H1 (cell line): ENCODE results near the gene CHAC1. TPM values are rescaled to one million over a fixed set of nuclear protein-coding genes. Genes with fewer than 3 reads are reported as not detected.

Experiments used
- CTCF ChIA-PET: fragments of 300-600 bp; sonication (Branson Sonifier 250); formaldehyde crosslinking; loops from one replicate; lab custom pipeline; 2021; ENCODE audit not compliant: partially characterized antibody; lab: Charles Lee
- POLR2A ChIA-PET: fragments of 300-600 bp; sonication (Branson Sonifier 250); formaldehyde crosslinking; loops from one replicate; lab custom pipeline; 2021; ENCODE audit warnings: inconsistent platforms; ENCODE audit not compliant: partially characterized antibody; lab: Charles Lee
- DNase-seq, 2 experiments: peaks; one replicate each; pipeline versions ENCODE4 v3.0.0 to v3.0.0-alpha.2; 2010 to 2022; ENCODE audit warnings: low spot score in 2 of 2, low read depth in 1 of 2, mixed read lengths in 1 of 2
- FAIRE-seq: peaks from 2 replicates; lab custom pipeline; 2011; peaks lifted over from hg19 to GRCh38; lab: Jason Lieb, UNC
- H2AFZ ChIP-seq: 2 replicates; pipeline ENCODE4 v1.8.1; 2012; ENCODE audit warnings: low read length, inconsistent platforms
- H2AK5ac ChIP-seq: 2 replicates; pipeline ENCODE4 v1.6.1; 2013; ENCODE audit warnings: low read depth, low read length
- H2BK120ac ChIP-seq: replicated peaks from 2 replicates; pipeline ENCODE3; 2013; ENCODE audit warnings: low read depth, low read length, inconsistent platforms
- H2BK12ac ChIP-seq: 2 replicates; pipeline ENCODE4 v1.6.1; 2013; ENCODE audit warnings: low read depth, low read length
- H2BK15ac ChIP-seq: 2 replicates; pipeline ENCODE4 v1.6.1; 2013; ENCODE audit warnings: low read length
- H2BK20ac ChIP-seq: 2 replicates; pipeline ENCODE4 v1.6.1; 2013; ENCODE audit warnings: low read length
- H2BK5ac ChIP-seq: 2 replicates; pipeline ENCODE4 v1.6.1; 2013; ENCODE audit warnings: low read depth, low read length
- H3K14ac ChIP-seq: 2 replicates; pipeline ENCODE4 v1.6.1; 2013; ENCODE audit warnings: inconsistent platforms; ENCODE audit not compliant: insufficient read length
- H3K18ac ChIP-seq: 2 replicates; pipeline ENCODE4 v1.6.1; 2013; ENCODE audit warnings: low read length; ENCODE audit errors: extremely low read depth
- H3K23ac ChIP-seq: 2 replicates; pipeline ENCODE4 v1.6.1; 2013; ENCODE audit warnings: inconsistent platforms; ENCODE audit not compliant: insufficient read length
- H3K23me2 ChIP-seq: 2 replicates; pipeline ENCODE4 v1.6.1; 2013; ENCODE audit warnings: low read depth, low read length
- H3K27ac ChIP-seq: 2 replicates; pipeline ENCODE4 v1.6.1; 2011; ENCODE audit warnings: low read depth, low read length, inconsistent platforms
- H3K27me3 ChIP-seq, 4 experiments: replicated peaks in 1 of 4; 1 replicate in 1 of 4; 2 replicates in 3 of 4; pipeline versions ENCODE4 v1.6.1 to v1.8.1; 2011 to 2013; ENCODE audit warnings: low read length in 3 of 4, mild to moderate bottlenecking in 3 of 4, inconsistent platforms in 2 of 4, mixed read lengths in 2 of 4, moderate library complexity in 1 of 4; ENCODE audit not compliant: control insufficient read depth in 3 of 4, insufficient read depth in 3 of 4; ENCODE audit errors: extremely low read depth in 1 of 4
- H3K36me3 ChIP-seq, 4 experiments: 2 replicates each; pipeline versions ENCODE4 v1.6.1 to v1.8.1; 2011 to 2013; ENCODE audit warnings: mild to moderate bottlenecking in 4 of 4, low read length in 3 of 4, moderate library complexity in 2 of 4, control low read depth in 1 of 4, inconsistent platforms in 1 of 4; ENCODE audit not compliant: insufficient read depth in 4 of 4, control insufficient read depth in 2 of 4
- H3K4ac ChIP-seq: replicated peaks from 2 replicates; pipeline ENCODE3; 2013; ENCODE audit warnings: low read length, low read depth, mixed read lengths, inconsistent platforms; ENCODE audit not compliant: insufficient read length
- H3K4me1 ChIP-seq, 4 experiments: replicated peaks in 1 of 4; 1 replicate in 1 of 4; 2 replicates in 3 of 4; pipeline versions ENCODE4 v1.6.1 to v1.8.1; 2011 to 2013; ENCODE audit warnings: low read length in 3 of 4, inconsistent platforms in 2 of 4, mixed read lengths in 1 of 4; ENCODE audit not compliant: insufficient read depth in 4 of 4, control insufficient read depth in 3 of 4
- H3K4me2 ChIP-seq, 2 experiments: 2 replicates each; pipeline versions ENCODE4 v1.6.1 to v1.8.1; 2011 to 2013; ENCODE audit warnings: low read depth in 2 of 2, low read length in 2 of 2, control low read depth in 1 of 2, inconsistent platforms in 1 of 2, mild to moderate bottlenecking in 1 of 2; ENCODE audit not compliant: insufficient read depth in 1 of 2
- H3K4me3 ChIP-seq, 4 experiments: fragments of 200-600, 300-600 bp in 1 of 4; sonication (generic), shearing (Covaris generic), sonication (Bioruptor Twin) in 1 of 4; 2 replicates each; pipeline versions ENCODE4 v1.5.1 to v1.8.1; 2011 to 2016; ENCODE audit warnings: low read length in 4 of 4, low read depth in 3 of 4, control low read depth in 2 of 4, inconsistent platforms in 2 of 4, mild to moderate bottlenecking in 2 of 4, mixed read lengths in 1 of 4, moderate library complexity in 1 of 4; ENCODE audit not compliant: insufficient read depth in 2 of 4; ENCODE audit errors: extremely low read depth in 1 of 4
- H3K56ac ChIP-seq: replicated peaks from 2 replicates; pipeline ENCODE3; 2013; ENCODE audit warnings: low read depth, mild to moderate bottlenecking, mixed read lengths, low read length, inconsistent platforms; ENCODE audit not compliant: insufficient read length
- H3K79me1 ChIP-seq: 2 replicates; pipeline ENCODE4 v1.6.1; 2013; ENCODE audit warnings: low read depth, low read length, control low read depth
- H3K79me2 ChIP-seq, 2 experiments: 2 replicates each; pipeline versions ENCODE4 v1.6.1 to v1.8.1; 2012 to 2013; ENCODE audit warnings: low read length in 2 of 2, mild to moderate bottlenecking in 2 of 2, inconsistent platforms in 1 of 2; ENCODE audit not compliant: insufficient read depth in 2 of 2, control insufficient read depth in 1 of 2
- H3K9ac ChIP-seq, 4 experiments: replicated peaks in 1 of 4; 1 replicate in 1 of 4; 2 replicates in 3 of 4; pipeline versions ENCODE4 v1.6.1 to v1.8.1; 2011 to 2013; ENCODE audit warnings: low read depth in 3 of 4, low read length in 3 of 4, control low read depth in 2 of 4, mild to moderate bottlenecking in 2 of 4, moderate library complexity in 2 of 4, inconsistent platforms in 1 of 4; ENCODE audit errors: extremely low read depth in 1 of 4
- H3K9me3 ChIP-seq, 2 experiments: 2 replicates each; pipeline versions ENCODE4 v1.6.1 to v1.8.1; 2012 to 2013; ENCODE audit warnings: mild to moderate bottlenecking in 2 of 2, moderate library complexity in 2 of 2, control low read depth in 1 of 2, inconsistent platforms in 1 of 2, low read depth in 1 of 2, low read length in 1 of 2, mixed read lengths in 1 of 2; ENCODE audit not compliant: insufficient read depth in 2 of 2
- H4K20me1 ChIP-seq, 2 experiments: replicated peaks in 1 of 2; 2 replicates each; pipeline versions ENCODE3 to v1.8.1; 2011 to 2013; ENCODE audit warnings: inconsistent platforms in 2 of 2, low read length in 2 of 2, mild to moderate bottlenecking in 1 of 2; ENCODE audit not compliant: insufficient read depth in 2 of 2, control insufficient read depth in 1 of 2
- H4K5ac ChIP-seq: 2 replicates; pipeline ENCODE4 v1.6.1; 2013; ENCODE audit warnings: low read length, low read depth, mixed read lengths, inconsistent platforms; ENCODE audit not compliant: insufficient read length
- H4K8ac ChIP-seq: 2 replicates; pipeline ENCODE4 v1.8.0; 2013; ENCODE audit warnings: mild to moderate bottlenecking, moderate library complexity, low read length, inconsistent platforms; ENCODE audit not compliant: insufficient read depth; ENCODE audit errors: extremely low read depth
- H4K91ac ChIP-seq: replicated peaks from 2 replicates; pipeline ENCODE3; 2013; ENCODE audit warnings: low read length, mixed read lengths, inconsistent platforms; ENCODE audit not compliant: insufficient read length
- CTBP2 ChIP-seq: IDR thresholded peaks from 2 replicates; pipeline ENCODE4 v1.7.0; 2011; ENCODE audit warnings: borderline replicate concordance, mild to moderate bottlenecking, moderate library complexity, mixed read lengths, low read length; ENCODE audit not compliant: insufficient read depth, insufficient read length
- WGBS, 2 experiments: shearing (Covaris generic) in 1 of 2; methylation state at CpG; one replicate each; pipeline versions ENCODE4 v1.1.6 to v1.1.7; 2013 to 2015; ENCODE audit warnings: low lambda C conversion rate in 2 of 2, mixed read lengths in 2 of 2, inconsistent platforms in 1 of 2, low coverage in 1 of 2, missing lambda C conversion rate in 1 of 2; ENCODE audit not compliant: insufficient replicate concordance in 2 of 2, insufficient coverage in 1 of 2, insufficient read length in 1 of 2; ENCODE audit errors: extremely low coverage in 1 of 2, missing lambda C conversion rate in 1 of 2; 5-methylcytosine and 5-hydroxymethylcytosine counted together
- polyA plus RNA-seq, 7 experiments: library from polyadenylated mRNA; depleted of rRNA in 3 of 7; stranded (reverse) in 5 of 7; unstranded in 2 of 7; fragments of >200 nt in 5 of 7; fragments of 200-250 nt in 2 of 7; gene quantifications; 1 replicate in 5 of 7; 2 replicates in 1 of 7; 4 replicates in 1 of 7; pipeline versions ENCODE4 v1.2.1 to v1.2.3, GENCODE V29; 2011 to 2013; ENCODE audit warnings: missing spikeins in 2 of 7, mixed read lengths in 2 of 7
- total RNA-seq: library from RNA; stranded (reverse); fragmentation: NEBNext Ultra II Directional; extraction: Animal tissue kit (Norgen Biotek cat#: 25700); gene quantifications from 2 replicates; pipeline ENCODE4 v1.2.1, GENCODE V29; 2021
- TF ChIP-seq, protein P1 (sequence below): IDR thresholded peaks from 2 replicates; pipeline ENCODE4 v1.6.1; 2012; ENCODE audit warnings: inconsistent platforms

Gene CHAC1
- total and polyA plus RNA-seq, 2 of the 8 experiments (the other 6 are each of a cell fraction or from before 2014, with no cell fraction given), result 34.3 to 159 TPM

DNA sequence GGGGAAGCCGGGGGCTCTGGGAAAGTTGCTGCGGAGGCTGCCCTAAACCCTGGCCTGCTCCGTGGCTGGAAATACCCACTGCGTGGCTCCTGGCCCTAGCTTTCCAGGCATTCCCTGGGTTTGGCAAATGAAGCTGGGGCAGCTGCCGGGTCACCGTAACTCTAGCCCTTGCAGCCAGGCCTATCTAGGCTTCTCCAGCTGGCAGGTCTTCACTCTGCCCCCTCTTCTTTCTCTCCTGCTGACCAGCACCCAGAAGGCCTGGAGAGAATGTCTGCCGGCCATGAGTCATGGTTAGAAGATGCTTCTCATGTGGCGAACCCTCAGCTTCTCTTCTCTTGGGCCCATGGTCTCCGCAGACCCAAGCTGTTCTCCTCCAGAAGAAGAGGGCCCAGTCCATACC lies 29.7 kb upstream of the CHAC1 start:
- Histone ChIP-seq H3K14ac (no peak overlapping the region), H3K4me2 (no peak overlapping the region), H3K4me3 (no peak overlapping the region), H2BK15ac (no peak overlapping the region), H3K4ac (no peak overlapping the region), H3K36me3 (no peaks in the 10 kb centered on the region), H3K23me2 (peaks cover 12% of the 10 kb centered on the region; the same call in 1 of the 2 replicates), H2BK12ac (no peak overlapping the region), H3K4me1 (peaks cover 3 to 16% (median 14%) of the 10 kb centered on the region in 4 experiments), H3K9me3 (no peaks in the 10 kb centered on the region), H4K91ac (no peak overlapping the region)
- POLR2A ChIA-PET, result interaction anchor here (0.8 to 43.8 kb wide), 4 partner anchors 8 to 28 kb away, joined by 3 to 1505 read pairs (median 56); partner anchors contain the start of gene CHAC1
- TF ChIP-seq, protein P1, sequence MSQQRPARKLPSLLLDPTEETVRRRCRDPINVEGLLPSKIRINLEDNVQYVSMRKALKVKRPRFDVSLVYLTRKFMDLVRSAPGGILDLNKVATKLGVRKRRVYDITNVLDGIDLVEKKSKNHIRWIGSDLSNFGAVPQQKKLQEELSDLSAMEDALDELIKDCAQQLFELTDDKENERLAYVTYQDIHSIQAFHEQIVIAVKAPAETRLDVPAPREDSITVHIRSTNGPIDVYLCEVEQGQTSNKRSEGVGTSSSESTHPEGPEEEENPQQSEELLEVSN, result no peak
- TF ChIP-seq CTBP2, result no peak
- TF ChIP-seq, all 59 proteins: peak for 0
- no peaks in the 10 kb centered on the region for H3K79me1 ChIP-seq
- CTCF ChIA-PET, result interaction anchor here (0.7 to 33.1 kb wide), 9 partner anchors 1 to 95 kb away, joined by 3 to 619 read pairs (median 6); partner anchors contain the start of genes CHAC1, DLL4 and VPS18
- no peak overlapping the region for H2AK5ac ChIP-seq
- H3K23ac ChIP-seq, result no peak overlapping the region
- WGBS, 2 experiments, result 78% methylated on average over 8 of the region's 9 CpGs; no CpG with 5 or more reads in 1 of the 2 experiments
- no peak overlapping the region; the same call in 1 of the 2 replicates for H4K8ac ChIP-seq
- FAIRE-seq, result no peak
- H3K18ac ChIP-seq, result no peak overlapping the region
- no peak overlapping the region for H2BK120ac ChIP-seq
- H3K9ac ChIP-seq, result no peak overlapping the region
- H4K5ac ChIP-seq, result no peak overlapping the region
- DNase-seq, result no peak
- no peaks in the 10 kb centered on the region for H3K79me2 ChIP-seq
- H2BK5ac ChIP-seq, result no peak overlapping the region
- peaks cover 52 to 82% (median 68%) of the 10 kb centered on the region in 4 experiments for H3K27me3 ChIP-seq
- no peak overlapping the region for H3K27ac ChIP-seq
- H2AFZ ChIP-seq, result no peak overlapping the region
- peaks cover 0 to 13% of the 10 kb centered on the region in 2 experiments for H4K20me1 ChIP-seq
- H2BK20ac ChIP-seq, result no peak overlapping the region
- H3K56ac ChIP-seq, result no peak overlapping the region
